HG03571 (cell line): ENCODE results near the gene SEPTIN6.

ENCODE experiments used
- ATAC-seq: cut with Tn5 transposase; IDR thresholded peaks from one replicate; pipeline ENCODE4 v1.9.1; 2021; ENCODE audit not compliant: unreplicated experiment

The SEPTIN6 gene

GRCh38 chrX:119655125-119655524, 37.8 kb downstream of the SEPTIN6 start:
- no peak for ATAC-seq

DNA sequence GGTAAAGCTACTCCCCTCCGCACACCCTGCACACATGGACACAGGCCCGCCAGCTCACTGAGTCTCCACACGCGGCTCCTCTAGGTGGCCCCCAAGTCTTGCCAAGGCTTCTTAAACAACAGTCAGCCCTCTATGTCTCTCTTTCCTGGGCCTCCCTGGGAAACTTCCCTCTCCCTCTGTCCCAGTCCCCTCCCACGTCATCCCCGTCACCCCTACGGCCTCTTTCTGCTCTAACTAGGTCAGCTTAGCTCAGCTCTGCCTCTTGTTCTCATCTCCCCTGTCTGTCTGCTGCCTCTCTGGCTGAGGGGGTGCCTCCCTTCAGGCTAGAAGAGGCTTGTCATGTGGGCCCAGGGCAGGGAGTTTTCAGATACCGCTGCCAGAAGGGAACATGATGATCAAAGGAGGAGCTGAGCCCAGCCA, 38.8 kb downstream of the SEPTIN6 start:
- no peak for ATAC-seq

DNA sequence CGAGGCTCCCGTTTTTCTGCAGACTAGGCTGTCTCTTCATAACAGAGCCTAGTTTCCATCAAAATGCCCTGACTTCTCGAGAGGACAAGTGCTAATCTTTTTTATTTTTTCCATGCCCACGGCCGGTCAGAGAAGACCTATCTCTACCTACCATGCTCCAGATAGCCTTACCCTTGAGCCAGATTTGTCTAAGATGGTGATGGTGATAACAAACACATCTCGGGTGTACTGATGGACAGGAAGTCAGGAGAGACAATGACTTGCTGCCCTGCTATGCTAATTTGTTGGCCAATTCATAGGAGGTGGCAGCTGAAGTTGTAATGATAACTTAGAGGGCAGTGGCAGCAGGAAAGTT, 44.6 kb downstream of the SEPTIN6 start:
- ATAC-seq: no peak

DNA sequence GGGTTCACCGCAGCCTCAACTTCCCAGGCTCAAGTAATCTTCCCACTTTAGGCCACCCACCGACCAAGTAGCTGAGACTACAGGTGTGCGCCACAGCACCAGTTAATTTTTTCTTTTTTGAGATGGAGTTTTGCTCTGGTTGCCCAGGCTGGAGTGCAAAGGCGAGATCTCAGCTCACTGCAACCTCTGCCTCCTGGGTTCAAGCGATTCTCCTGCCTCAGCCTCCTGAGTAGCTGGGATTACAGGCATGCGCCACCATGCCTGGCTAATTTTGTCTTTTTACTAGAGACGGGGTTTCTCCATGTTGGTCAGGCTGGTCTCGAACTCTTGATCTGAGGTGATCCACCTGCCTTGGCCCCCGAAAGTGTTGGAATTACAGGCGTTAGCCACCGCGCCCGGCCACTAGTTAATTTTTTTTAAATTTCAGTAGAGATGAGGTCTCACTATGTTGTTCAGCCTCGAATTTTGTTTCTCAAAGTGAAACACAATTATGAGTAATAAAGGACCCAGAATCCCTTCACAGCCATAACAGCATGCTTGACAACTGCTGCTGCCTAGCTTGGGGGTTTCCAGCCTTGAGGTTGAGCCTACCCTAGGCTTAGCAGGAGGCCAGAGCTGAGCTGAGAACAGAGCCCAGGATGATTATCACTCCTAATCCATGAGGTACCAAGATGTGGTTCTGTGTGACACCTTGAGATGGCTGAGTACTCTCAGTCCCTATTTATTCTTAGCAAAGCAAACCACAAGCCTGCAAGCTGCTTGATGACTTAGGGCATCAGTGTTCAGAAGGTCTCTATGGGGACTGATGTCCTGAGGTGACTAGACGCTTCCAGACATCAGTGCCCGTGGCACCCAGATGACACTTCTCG, 45.2 kb downstream of the SEPTIN6 start:
- ATAC-seq: peak; percentile 94

DNA sequence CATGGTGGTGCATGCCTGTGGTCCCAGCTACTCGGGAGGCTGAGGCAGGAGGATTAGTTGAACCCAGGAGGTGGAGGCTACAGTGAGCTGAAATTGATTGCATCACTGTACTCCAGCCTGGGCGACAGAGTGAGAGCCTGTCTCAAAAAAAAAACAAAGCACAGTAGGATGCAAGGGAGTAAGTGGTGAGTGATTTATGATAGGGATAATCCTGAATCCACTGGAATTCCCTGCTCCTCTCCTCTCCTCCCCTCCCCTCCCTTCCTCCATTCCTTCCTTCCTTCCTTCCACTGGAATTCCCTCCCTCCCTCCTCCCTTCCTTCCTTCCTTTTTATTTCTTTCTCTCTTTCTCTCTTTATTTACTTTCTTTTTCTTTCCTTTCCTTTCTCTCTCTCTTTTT, 45.9 kb downstream of the SEPTIN6 start:
- ATAC-seq: no peak

- no peak for ATAC-seq
Observed at GRCh38 chrX:119646515-119646914, 46.5 kb downstream of the SEPTIN6 start.

GRCh38 chrX:119643696-119644095, 49.3 kb downstream of the SEPTIN6 start:
- ATAC-seq: no peak
